ENCODE measurements around the gene KIAA0232. TPM values are rescaled to one million over a fixed set of nuclear protein-coding genes. Genes with fewer than 3 reads are reported as not detected.
"Not testable (repeated sequence)": the region's sequence is repeated elsewhere in the genome, so short reads cannot be mapped to it uniquely, and the experiment has no call there.

KIAA0232 gene
- total RNA-seq, 1 donor from 2014 or later: 33.4 TPM

- DNase-seq (ENCODE audit: low spot score): no peak
Measured at GRCh38 chr4:6875431-6875831, 92.9 kb downstream of the KIAA0232 start.

DNA sequence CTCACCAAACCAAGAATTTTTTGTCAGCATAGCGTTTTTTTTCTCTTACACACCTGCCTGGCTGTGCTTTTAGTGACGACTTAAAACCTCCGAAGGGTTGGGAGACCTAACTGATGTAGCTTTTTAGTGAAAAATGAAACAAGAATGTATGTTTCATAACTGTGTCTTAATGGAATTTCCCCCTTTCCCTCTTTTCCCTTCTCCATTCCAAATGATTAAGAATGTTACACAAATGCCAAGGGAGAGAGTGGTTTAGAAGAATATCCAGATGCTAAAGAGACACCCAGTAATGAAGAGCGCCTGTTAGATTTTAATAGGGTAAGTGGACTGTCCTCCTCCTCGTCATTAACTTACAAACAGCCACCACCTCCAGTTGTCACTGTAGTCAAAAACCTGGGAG, 93.9 kb downstream of the KIAA0232 start:
- no peak for DNase-seq (ENCODE audit: low spot score)

DNA sequence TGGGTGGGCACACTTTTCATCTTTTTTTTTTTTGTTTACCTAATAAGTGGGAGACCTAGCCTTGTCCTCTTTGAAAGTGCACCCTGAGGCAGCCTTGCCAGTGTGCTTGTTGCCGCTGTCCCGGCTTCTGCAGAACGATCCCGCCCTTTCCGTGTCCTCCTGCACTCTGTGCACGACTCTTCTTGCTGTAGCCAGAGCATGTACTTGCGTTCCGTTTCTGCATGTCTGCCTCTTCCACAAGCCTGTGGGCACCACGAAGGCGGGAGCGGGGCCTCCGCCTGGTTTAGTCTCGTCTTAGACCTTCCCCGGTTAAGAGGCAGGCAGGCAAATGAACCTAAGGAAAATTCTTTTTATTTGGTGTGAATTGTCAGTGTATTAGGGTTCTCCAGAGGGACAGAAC, 94.5 kb downstream of the KIAA0232 start:
- no peak for DNase-seq (ENCODE audit: low spot score)

GRCh38 chr4:6878451-6879059, 96.0 kb downstream of the KIAA0232 start:
- DNase-seq (ENCODE audit: low spot score): no peak

DNA sequence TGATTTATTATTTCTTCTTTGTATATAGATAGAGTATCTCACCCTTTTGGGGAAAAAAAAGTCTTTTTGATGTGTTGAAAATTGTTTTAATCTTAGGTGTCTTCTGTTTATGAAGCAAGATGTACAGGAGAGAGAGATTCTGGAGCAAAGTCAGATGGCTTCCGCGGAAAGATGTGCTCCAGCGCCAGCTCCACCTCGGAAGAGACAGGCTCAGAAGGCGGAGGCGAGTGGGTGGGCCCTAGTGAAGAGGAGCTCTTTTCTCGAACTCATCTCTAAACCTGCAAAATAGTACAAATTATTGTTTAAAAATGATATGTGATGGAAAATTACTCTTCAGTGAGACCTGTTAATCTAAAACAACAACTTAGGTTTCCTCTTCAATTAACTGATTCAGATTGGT, 98.2 kb downstream of the KIAA0232 start:
- no peak for DNase-seq (ENCODE audit: low spot score)

DNA sequence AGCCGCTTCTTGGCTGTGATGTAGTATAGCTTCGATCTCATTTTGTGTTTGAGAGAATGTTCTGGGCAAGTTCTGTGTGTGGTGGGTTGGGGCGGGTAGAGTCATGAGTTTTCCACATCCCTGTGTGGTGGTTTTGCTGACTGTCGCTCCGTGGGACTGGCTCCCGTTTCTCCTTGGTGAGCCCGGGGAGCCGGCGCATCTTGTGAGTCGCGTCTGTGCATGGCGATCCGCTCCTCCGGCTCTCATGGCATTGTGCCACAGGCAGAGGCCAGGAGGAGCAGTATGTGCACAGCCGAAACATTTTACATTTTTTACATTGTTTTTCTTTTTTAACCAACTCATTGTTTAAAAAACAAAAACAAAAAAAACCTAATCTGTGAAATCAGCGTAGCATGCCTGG, 99.4 kb downstream of the KIAA0232 start:
- peak; percentile 41 for DNase-seq (ENCODE audit: low spot score)

GRCh38 chr4:6884341-6884870, 101.9 kb downstream of the KIAA0232 start:
- DNase-seq (ENCODE audit: low spot score): no peak

DNA sequence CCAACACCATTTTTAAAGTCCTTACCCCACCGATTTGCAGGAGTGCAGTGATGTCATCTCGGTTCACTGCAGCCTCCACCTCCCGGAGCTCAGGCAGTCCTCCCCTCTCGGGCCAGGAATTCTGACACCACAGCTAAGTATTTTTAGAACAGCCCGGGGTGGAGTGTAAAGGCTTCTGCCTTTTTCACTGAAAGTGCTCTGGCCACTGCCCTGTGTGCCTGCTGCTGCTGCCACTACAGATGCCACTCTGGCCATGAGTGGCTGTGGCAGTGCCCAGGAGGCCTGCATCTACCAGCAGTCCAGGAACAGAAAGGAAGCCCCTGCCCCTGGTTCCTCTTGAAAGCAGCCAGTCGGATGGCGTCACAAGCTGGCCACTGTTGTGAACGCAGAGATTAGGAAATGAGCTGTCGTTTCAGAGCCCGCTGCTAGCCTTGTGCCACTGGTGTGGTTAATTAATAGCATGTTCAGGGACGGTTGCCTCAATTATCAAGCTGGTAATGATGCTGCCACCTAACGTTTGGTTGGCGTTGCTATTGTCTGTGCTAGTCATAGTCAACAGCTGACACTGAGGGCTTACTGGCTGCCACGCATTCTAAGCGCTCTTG, 103.5 kb downstream of the KIAA0232 start:
- no peak for DNase-seq (ENCODE audit: low spot score)

DNA sequence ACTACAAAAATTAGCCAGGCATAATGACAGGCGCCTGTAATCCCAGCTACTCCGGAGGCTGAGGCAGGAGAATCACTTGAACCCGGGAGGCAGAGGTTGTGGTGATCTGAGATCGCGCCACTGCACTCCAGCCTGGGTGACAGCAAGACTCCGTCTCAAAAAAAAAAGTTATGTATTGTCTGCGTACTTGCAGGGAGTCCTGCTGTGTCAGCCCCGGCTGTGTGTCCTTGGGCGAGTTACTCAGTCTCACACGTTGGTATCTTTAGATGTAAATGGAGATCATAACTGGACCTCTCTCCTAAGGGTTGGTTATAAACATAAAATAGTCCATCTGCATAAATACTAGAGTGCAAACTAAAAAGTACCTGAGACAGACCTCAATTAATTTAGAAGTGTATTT, 104.4 kb downstream of the KIAA0232 start:
- DNase-seq (ENCODE audit: low spot score): no peak

GRCh38 chr4:6887591-6888371, 105.3 kb downstream of the KIAA0232 start:
- no peak for DNase-seq (ENCODE audit: low spot score)

DNA sequence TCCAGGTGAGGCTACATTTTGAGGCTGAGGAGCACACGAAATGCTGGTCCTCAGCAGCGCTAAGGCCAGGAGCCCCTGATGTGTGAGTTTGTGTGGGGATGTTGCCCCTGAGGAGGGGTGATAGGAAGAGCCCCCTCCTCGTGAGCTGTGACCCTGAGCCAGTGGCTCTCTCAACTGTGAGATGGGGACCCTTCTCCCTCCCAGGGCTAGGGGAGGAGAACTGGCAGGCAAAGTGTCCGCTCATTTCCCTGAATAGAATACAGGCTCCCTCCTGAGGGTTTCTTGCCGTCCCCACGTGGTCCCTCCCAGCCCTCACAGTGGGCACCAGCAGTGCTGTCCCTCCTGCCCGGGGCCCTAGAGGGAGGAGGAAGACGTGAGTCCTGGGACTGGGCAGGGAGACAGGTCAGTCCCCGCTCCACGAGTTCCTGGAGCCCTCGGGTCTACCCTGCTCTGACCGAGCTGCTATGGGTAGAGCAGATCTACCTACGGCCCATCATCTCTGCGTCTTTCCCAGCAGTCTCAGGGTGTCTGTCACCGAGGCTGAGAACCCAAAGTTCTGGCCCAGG, 106.1 kb downstream of the KIAA0232 start:
- no peak for DNase-seq (ENCODE audit: low spot score)

- DNase-seq (ENCODE audit: low spot score): no peak
Measured at GRCh38 chr4:6889101-6889735, 106.7 kb downstream of the KIAA0232 start.

DNA sequence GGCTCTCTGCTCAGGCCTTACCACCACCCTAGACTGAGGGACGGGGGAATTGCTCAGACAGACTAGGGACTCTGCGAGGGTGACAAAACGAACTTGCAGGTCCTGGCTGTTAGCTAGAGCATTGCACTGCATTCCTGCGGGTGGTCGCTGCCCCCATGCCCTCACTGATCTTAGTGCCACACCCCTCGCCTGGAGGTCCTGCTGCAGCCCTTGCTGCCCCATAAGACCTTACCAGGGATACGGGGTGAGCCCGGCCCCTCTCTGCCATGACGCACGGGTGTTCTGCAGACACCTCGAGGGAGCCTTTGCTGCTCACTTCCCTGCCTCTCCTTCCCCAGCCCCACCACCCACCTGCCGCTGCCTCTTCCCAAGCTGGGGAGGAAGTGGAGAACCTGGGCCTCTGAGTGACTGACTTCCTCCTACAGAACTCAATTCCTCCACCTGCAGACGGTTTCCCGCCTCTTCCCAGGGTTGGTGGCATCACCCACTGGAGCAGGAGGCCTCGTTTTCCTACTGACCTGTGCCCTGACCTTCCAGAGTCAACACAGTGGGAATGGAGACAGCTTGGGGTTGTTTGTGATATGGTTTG, 107.3 kb downstream of the KIAA0232 start:
- DNase-seq (ENCODE audit: low spot score): no peak

GRCh38 chr4:6890358-6890757, 107.8 kb downstream of the KIAA0232 start:
- DNase-seq (ENCODE audit: low spot score): no peak

GRCh38 chr4:6890971-6891370, 108.4 kb downstream of the KIAA0232 start:
- DNase-seq (ENCODE audit: low spot score): not testable (repeated sequence)

GRCh38 chr4:6891436-6892170, 109.1 kb downstream of the KIAA0232 start:
- DNase-seq (ENCODE audit: low spot score): no peak

DNA sequence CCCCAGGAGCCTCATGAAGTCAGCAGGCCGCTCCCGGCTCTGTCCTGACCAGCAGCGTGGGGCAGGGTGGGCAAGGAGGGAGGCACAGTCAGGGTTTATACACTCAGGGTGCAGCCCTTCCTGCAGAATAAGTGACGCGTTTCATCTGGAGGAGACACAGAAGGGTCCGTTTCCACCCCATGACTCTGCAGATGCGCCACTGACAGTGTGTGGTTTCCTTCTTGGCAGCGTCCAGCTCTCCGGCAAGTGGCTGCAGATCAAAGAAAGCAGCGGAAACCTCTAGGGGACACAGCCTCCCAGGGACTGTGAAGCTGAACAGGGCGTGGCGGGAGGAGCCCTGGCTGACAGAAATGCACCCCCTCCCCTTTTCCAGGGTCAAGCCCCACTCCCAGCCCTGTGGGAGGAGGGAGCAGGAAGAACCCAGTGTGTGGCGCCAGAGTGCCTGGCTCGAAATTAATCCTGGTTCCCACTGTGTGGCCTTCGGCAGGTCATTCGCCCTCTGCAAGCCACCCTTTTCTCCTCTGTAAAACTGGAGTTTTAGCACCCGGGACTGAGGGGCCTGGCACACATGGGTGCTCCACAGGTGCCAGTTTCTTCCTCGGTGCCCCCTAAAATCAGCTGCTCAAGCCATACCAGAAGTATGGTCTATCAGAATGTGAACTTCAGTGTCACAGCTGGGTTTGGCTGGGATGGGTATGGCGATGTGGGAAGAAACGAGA, 109.8 kb downstream of the KIAA0232 start:
- DNase-seq (ENCODE audit: low spot score): no peak

GRCh38 chr4:6892909-6893202, 110.3 kb downstream of the KIAA0232 start:
- no peak for DNase-seq (ENCODE audit: low spot score)

DNA sequence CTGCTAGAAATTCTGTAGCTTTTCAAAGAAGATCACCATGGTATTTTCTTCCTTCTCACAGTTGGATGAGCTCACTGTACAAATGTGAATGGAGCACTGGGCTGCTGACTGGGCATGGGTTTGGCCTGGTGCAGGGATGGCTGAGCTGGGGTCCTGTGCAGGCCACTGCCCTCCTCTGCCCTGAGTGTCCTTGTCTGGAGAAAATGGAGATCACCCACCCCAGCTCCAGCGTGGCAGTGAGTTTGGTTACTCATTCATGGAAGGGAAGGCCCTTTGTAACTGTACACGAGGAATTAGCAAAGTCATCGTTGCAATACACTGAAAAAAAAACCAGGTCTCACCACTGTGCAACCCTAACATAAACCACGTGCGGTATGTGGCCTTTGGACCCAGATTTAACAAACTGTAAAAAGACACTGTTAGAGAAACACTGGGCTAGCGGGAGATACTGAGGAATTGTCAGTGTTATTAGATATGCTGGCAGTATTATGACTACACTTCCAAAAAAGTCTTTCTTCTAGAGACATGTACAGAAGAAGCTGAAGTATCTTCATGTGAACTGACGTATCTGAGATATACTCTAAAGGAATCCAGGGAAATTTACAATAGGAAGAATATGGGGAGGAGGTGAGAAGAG, 111.0 kb downstream of the KIAA0232 start:
- no peak for DNase-seq (ENCODE audit: low spot score)
